GM12878 (cell line): ENCODE data around the gene TRAF5.

Experiments used
- CTCF ChIP-seq, 3 experiments: IDR thresholded peaks in 2 of 3; conservative IDR thresholded peaks in 1 of 3; 2 replicates each; pipeline ENCODE4 v1.5.1; 2011; ENCODE audit warnings: low read depth in 3 of 3, low read length in 3 of 3, mild to moderate bottlenecking in 3 of 3, control low read depth in 2 of 3, moderate library complexity in 2 of 3, inconsistent platforms in 1 of 3, mixed read lengths in 1 of 3; ENCODE audit not compliant: control insufficient read depth in 2 of 3, insufficient read depth in 1 of 3; ENCODE audit errors: extremely low read depth in 1 of 3
- EP300 ChIP-seq, 2 experiments: fragments of 150-350 bp in 1 of 2; IDR thresholded peaks; 2 replicates each; pipeline ENCODE4 v1.6.1; 2011 to 2012; ENCODE audit warnings: low read depth in 2 of 2, low read length in 2 of 2, borderline replicate concordance in 1 of 2, improper control_type of control experiment in 1 of 2, inconsistent platforms in 1 of 2; ENCODE audit not compliant: control insufficient read depth in 1 of 2
- MXI1 ChIP-seq: fragments of 150-350 bp; IDR thresholded peaks from 2 replicates; pipeline ENCODE4 v1.6.1; 2011; ENCODE audit warnings: low read depth, mild to moderate bottlenecking, inconsistent platforms, low read length, improper control_type of control experiment
- NFIC ChIP-seq: IDR thresholded peaks from 2 replicates; pipeline ENCODE4 v1.6.1; 2012; ENCODE audit warnings: low read depth, mild to moderate bottlenecking, inconsistent platforms, low read length, moderate library complexity
- NFYB ChIP-seq: IDR thresholded peaks from 2 replicates; pipeline ENCODE4 v1.6.1; 2011; ENCODE audit warnings: low read depth, mild to moderate bottlenecking, low read length, improper control_type of control experiment, moderate library complexity; ENCODE audit not compliant: insufficient read depth
- ZNF592 ChIP-seq: fragments of 450-650 bp; IDR thresholded peaks from 2 replicates; pipeline ENCODE4 v1.6.1; 2017; ENCODE audit warnings: mild to moderate bottlenecking, moderate library complexity

DNA sequence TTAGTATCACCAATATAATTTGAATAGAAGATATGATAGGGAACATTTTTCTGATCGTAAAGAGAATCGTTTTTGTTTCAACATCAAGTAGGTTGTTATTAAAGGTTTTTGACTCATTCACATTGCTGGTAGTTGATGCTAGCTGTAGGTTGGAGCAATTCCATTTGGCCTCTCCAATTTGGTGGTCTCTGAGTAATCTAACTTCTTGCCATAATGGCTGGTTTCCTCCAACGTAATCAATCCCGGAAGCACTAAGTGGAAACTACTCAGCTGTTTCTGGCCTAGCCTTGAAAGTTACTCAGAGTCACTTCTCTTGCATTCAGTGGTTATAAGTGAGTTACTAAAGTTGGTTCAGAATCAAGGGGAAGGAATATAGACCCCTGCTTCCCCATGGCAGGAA lies 41.4 kb upstream of the TRAF5 start:
- TF ChIP-seq EP300 (IDR thresholded peaks at IDR 0.05; ENCODE audit: borderline replicate concordance in 1 of 2, control insufficient read depth in 1 of 2, low read depth in 2 of 2, low read length in 2 of 2) = no peak
- no peak for TF ChIP-seq NFYB
- no peak for TF ChIP-seq ZNF592
- no peak for TF ChIP-seq MXI1
- no peak for TF ChIP-seq CTCF (IDR thresholded peaks at IDR 0.05 in 2 of 3, conservative IDR thresholded peaks at IDR 0.05 in 1 of 3; ENCODE audit: control insufficient read depth in 2 of 3, extremely low read depth in 1 of 3, insufficient read depth in 1 of 3, low read depth in 3 of 3, low read length in 3 of 3)
- no peak for TF ChIP-seq NFIC
